ENCODE measurements around the gene SH3BGRL2.
A peak's percentile ranks its signal among the peaks of the same experiment; 100 is the strongest.
"Not testable (repeated sequence)": the region's sequence is repeated elsewhere in the genome, so short reads cannot be mapped to it uniquely, and the experiment has no call there.

The SH3BGRL2 gene

DNA sequence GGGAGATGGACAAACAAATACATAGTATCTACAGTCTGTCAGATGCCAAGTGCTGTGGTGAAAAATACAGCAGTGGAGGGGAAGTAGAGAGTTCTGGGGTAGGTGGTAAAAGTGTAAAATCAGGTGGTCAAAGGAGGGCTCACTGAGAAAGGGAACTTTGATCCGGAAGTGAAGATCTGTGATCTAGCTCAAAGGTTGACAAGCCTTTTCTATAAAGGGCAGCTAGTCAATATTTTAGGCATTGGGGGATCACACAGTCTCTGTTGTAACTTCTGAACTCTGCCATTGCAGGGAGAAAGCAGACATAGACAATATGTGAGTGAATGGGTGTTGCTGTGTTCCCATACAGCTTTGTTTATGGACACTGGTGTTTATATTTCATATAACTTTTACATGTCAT, 38.6 kb downstream of the SH3BGRL2 start:
- no peaks in the 10 kb centered on the region for H3K36me3 Mint-ChIP-seq (ENCODE audit: insufficient read depth)
- no peak for DNase-seq (ENCODE audit: low spot score in 2 of 2)
- ATAC-seq (replicated peaks; ENCODE audit: extremely low read depth, poor library complexity, severe bottlenecking), result no peak
- no peaks in the 10 kb centered on the region for H3K9me3 Mint-ChIP-seq
- no peaks in the 10 kb centered on the region for H3K27me3 Mint-ChIP-seq
- no peak overlapping the region for H3K4me3 Mint-ChIP-seq
- peaks cover 33% of the 10 kb centered on the region for H3K4me1 Mint-ChIP-seq
- no peak overlapping the region for H3K27ac Mint-ChIP-seq (ENCODE audit: low read depth)

DNA sequence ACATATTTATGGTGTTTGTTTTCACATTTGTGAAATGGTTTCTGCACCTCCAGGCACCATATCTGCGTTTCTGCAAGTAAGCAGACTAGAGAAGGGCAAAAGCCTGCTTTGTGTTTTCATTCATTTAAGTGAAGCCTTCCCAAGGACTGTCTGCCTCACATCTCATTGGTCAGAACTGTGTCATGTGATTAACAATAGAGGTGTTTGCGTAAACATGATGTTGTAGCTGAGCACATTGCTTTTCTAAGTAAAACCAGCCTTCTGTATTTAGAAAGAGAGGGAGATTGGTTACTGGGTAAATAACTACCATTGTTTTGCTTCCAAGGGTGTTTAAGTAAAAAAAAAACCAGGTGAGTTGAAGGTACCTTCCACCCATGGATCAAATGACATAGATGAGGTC, 39.7 kb downstream of the SH3BGRL2 start:
- Mint-ChIP-seq H3K27ac (ENCODE audit: low read depth) (no peak overlapping the region), H3K4me3 (no peak overlapping the region), H3K27me3 (no peaks in the 10 kb centered on the region), H3K9me3 (no peaks in the 10 kb centered on the region), H3K4me1 (peaks cover 33% of the 10 kb centered on the region), H3K36me3 (ENCODE audit: insufficient read depth) (peaks cover 1% of the 10 kb centered on the region)
- ATAC-seq (replicated peaks; ENCODE audit: extremely low read depth, poor library complexity, severe bottlenecking) (no peak), DNase-seq (ENCODE audit: low spot score in 2 of 2) (no peak)

DNA sequence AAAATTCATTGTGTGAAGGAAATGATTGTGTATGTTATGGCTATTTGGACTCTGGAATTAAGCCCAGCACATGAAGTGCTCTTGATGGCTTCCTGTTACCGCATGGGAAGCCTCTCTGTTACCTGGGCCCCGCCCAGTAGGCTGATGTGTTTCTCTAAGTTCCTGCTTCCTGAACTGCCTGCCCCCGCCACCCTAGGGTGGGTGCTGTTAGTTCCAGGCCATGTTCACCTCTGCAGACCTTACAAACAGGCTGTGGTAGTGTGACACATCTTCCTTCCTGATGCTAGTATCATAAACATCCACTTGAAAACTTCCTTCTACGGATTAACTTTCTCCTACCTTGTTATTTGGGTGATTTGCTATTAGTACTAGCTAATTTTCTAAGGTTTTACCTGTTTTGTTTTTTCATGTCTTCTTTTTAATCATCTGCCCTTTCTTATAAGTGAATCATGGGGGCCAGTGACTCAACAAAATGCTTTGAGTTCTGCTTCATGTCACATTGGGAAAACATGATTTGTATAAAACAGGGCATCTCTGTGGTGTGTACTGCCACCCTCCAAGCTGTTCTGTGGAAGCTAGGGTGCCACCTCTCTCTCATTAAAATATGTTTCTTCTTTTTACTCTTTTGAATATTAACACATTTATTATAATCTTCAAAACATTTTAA, 40.6 kb downstream of the SH3BGRL2 start:
- DNase-seq (ENCODE audit: low spot score in 2 of 2), result no peak
- Mint-ChIP-seq H3K9me3 (no peaks in the 10 kb centered on the region), H3K27me3 (no peaks in the 10 kb centered on the region), H3K27ac (ENCODE audit: low read depth) (peak overlapping the region; percentile 7), H3K36me3 (ENCODE audit: insufficient read depth) (peaks cover 2% of the 10 kb centered on the region), H3K4me1 (peaks cover 33% of the 10 kb centered on the region), H3K4me3 (peak overlapping the region; percentile 30)
- ATAC-seq (replicated peaks; ENCODE audit: extremely low read depth, poor library complexity, severe bottlenecking), result peak; percentile 76

DNA sequence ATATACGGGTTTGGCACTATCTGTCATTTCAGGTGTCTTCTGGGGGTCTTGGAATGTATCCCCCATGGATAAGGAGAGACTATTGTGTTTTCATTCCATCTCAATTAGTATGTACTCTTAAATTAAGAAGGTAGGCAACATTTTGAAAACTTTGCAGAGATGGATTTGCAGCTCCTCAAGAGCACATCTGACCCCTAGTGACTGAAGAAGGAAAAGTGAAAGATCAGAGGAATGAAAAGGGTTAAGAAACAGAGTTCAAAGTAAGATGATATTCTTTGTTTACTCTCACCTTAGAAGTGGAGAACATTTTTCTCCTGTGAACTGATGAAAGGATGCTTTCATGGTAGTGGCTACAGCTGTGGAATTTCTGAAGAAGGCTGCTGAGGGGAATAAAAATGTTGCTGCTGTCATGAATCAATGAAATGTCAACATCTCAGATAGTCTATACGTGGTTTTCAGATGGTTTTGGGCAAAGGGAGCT, 41.5 kb downstream of the SH3BGRL2 start:
- no peak for DNase-seq (ENCODE audit: low spot score in 2 of 2)
- no peak for ATAC-seq (replicated peaks; ENCODE audit: extremely low read depth, poor library complexity, severe bottlenecking)
- Mint-ChIP-seq H3K27ac (ENCODE audit: low read depth) (peak overlapping the region; percentile 7), H3K4me1 (peaks cover 33% of the 10 kb centered on the region), H3K36me3 (ENCODE audit: insufficient read depth) (peaks cover 2% of the 10 kb centered on the region), H3K27me3 (no peaks in the 10 kb centered on the region), H3K4me3 (no peak overlapping the region), H3K9me3 (no peaks in the 10 kb centered on the region)

DNA sequence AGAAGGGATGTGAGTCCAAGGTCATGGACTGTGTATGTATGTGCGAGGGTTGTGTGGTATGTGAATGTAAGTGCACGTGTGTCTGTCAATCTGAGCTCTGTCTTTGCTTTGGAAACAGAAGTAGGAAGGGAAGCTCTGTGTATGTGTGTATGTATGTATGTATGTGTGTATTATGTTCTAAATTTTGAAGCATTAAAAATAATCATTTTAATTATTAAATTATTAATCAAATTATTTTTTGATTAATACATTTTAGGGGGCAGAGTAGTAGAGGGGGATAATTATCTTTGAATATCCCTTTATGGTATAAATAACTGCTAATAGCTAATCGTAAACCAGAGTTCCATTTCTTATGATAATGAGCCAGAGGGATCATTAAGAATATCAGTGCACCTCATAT, 42.8 kb downstream of the SH3BGRL2 start:
- ATAC-seq (replicated peaks; ENCODE audit: extremely low read depth, poor library complexity, severe bottlenecking) (no peak), DNase-seq (ENCODE audit: low spot score in 2 of 2) (no peak)
- Mint-ChIP-seq H3K9me3 (no peaks in the 10 kb centered on the region), H3K4me1 (peaks cover 27% of the 10 kb centered on the region), H3K27ac (ENCODE audit: low read depth) (no peak overlapping the region), H3K36me3 (ENCODE audit: insufficient read depth) (peaks cover 2% of the 10 kb centered on the region), H3K27me3 (no peaks in the 10 kb centered on the region), H3K4me3 (no peak overlapping the region)

DNA sequence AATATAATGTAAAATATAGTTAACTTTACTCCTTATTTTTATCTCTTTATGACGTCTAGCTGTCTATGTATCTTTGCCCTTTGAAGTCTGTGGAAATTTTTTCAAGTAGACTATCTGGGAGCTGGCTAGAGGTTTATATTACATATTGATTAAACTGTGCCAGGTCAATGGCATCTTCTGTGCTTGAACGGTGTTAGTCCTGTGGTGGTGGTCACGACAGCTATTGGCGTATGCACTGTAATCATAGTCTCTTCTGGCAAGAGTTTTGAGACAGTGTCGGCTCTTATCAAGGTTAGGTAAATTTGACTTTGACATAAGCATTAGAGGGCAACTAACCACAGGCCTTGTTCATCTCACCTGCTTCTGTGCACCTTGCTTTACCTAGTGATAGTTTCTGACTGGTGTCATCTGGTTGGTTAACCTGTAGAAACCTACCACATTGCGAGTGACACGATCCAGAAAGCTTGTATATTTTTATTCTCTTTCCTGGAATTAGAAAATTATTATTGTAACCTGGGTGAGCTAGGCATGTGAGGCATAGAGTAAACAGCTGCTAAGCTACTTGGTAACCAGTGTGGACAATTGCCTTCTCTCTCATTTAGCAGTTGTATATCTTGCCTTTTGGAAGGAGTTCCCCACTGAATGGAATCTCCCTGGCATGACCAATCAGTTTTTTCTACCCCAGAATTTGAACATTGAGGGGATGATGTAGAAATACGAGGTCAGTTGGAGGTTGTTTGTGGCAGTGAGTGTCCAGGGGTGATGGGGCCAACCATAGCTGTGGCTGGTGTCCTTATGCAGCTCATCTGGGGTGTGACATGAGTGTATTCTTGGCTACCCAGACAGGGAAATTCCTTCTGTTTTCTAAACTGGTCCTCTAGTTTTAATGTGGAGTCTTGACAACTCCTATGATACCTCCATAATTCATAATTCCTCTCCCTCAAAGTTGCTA, 45.9 kb downstream of the SH3BGRL2 start:
- DNase-seq (ENCODE audit: low spot score in 2 of 2) (no peak), ATAC-seq (replicated peaks; ENCODE audit: extremely low read depth, poor library complexity, severe bottlenecking) (no peak)
- H3K27me3 Mint-ChIP-seq, result no peaks in the 10 kb centered on the region
- no peak overlapping the region for H3K4me3 Mint-ChIP-seq
- H3K27ac Mint-ChIP-seq (ENCODE audit: low read depth), result no peak overlapping the region
- no peaks in the 10 kb centered on the region for H3K9me3 Mint-ChIP-seq
- H3K4me1 Mint-ChIP-seq, result peaks cover 9% of the 10 kb centered on the region
- peaks cover 2% of the 10 kb centered on the region for H3K36me3 Mint-ChIP-seq (ENCODE audit: insufficient read depth)

DNA sequence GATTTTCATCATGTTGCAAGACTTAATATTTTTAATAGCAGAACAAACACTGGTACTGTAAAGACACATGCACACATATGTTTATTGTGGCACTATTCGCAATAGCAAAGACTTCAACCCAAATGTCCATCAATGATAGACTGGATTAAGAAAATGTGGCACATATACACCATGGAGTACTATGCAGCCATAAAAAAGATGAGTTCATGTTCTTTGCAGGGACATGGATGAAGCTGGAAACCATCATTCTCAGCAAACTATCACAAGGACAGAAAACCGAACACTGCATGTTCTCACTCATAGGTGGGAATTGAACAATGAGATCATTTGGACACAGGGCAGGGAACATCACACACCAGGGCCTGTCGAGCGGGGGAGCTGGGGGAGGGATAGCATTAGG, 51.6 kb downstream of the SH3BGRL2 start:
- H3K4me3 Mint-ChIP-seq; H3K27ac Mint-ChIP-seq (ENCODE audit: low read depth); ATAC-seq (replicated peaks; ENCODE audit: extremely low read depth, poor library complexity, severe bottlenecking): not testable (repeated sequence)

DNA sequence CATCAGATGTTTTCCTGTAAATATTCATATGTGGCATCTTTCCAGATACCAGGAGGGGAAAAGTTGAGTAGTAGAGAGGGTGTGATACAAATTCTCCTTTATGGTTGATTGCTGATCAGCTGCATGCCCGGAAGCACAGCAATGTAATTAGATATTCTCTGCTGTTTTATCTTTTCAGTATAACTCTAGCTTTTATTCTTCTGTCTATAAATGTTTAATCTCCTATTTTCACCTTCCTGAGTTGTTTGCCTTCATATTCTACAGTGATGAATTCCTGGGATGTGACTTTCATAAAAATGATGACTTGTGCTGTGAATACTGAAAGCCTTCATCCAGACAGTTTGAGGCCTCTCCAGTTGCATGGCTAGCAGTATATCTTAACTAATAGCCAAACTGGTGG, 53.7 kb downstream of the SH3BGRL2 start:
- DNase-seq (ENCODE audit: low spot score in 2 of 2) (no peak), ATAC-seq (replicated peaks; ENCODE audit: extremely low read depth, poor library complexity, severe bottlenecking) (no peak)
- Mint-ChIP-seq H3K27me3 (no peaks in the 10 kb centered on the region), H3K4me1 (no peaks in the 10 kb centered on the region), H3K36me3 (ENCODE audit: insufficient read depth) (peaks cover 2% of the 10 kb centered on the region), H3K9me3 (no peaks in the 10 kb centered on the region), H3K27ac (ENCODE audit: low read depth) (no peak overlapping the region), H3K4me3 (no peak overlapping the region)

More for the DNA sequence above, 51.6 kb downstream of the SH3BGRL2 start:
- H3K27me3 Mint-ChIP-seq; H3K36me3 Mint-ChIP-seq (ENCODE audit: insufficient read depth); H3K9me3 Mint-ChIP-seq; H3K4me1 Mint-ChIP-seq; DNase-seq (ENCODE audit: low spot score in 2 of 2): not testable (repeated sequence)

DNA sequence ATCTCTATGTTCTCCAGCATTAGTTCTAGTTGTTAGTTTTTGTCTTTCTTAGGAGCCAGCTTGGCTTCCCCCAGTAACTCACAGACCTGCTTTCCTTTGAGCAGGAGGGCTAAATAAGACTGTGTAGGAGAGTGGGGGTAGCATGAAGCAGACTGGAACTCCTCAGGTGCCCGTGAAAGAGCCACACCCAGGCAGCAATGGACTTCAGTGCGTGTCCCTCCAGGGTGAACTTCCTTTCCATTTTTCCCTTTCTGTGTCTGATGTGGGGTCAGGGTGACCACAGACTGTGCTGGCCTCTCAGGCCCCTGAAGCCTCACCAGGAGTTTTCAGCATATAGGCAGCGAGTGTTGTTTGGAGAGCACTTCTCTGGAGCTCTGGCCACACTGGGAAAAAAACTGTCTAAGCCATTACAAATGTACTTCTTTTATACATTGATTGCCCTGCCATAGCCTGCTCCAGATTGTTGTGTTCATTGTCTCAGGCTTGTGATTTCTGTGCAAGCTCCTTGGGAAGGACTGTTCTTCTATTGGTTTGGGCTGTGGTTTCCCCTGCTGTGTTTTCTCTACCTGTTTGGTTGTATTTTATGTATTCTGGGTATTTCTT, 55.7 kb downstream of the SH3BGRL2 start:
- no peak for ATAC-seq (replicated peaks; ENCODE audit: extremely low read depth, poor library complexity, severe bottlenecking)
- H3K27ac Mint-ChIP-seq (ENCODE audit: low read depth), result no peak overlapping the region
- H3K4me3 Mint-ChIP-seq, result no peak overlapping the region

DNA sequence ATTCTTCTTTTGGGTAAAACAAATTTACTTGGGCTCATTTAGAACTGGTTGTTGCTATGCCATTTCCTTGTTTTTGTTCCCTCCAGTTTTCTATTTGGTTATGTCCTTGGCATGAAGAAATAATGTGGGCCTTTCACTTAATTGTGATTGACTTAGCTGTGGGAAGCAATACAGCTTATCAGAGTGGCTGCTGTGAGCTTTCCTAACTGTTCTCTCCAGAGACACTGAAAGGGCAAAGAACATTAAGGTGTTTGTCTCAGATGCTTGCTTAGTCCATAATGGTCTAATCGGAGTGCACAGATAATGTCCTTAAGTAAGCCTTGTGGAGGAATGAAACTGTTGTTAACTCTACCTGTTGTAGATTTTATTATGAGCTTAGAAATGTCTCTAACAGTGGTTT, 56.6 kb downstream of the SH3BGRL2 start:
- H3K27ac Mint-ChIP-seq (ENCODE audit: low read depth), result no peak overlapping the region
- H3K36me3 Mint-ChIP-seq (ENCODE audit: insufficient read depth), result peaks cover under 1% of the 10 kb centered on the region
- H3K27me3 Mint-ChIP-seq, result no peaks in the 10 kb centered on the region
- no peaks in the 10 kb centered on the region for H3K4me1 Mint-ChIP-seq
- ATAC-seq (replicated peaks; ENCODE audit: extremely low read depth, poor library complexity, severe bottlenecking) (no peak), DNase-seq (ENCODE audit: low spot score in 2 of 2) (no peak)
- H3K4me3 Mint-ChIP-seq, result no peak overlapping the region
- H3K9me3 Mint-ChIP-seq, result no peaks in the 10 kb centered on the region

More for the DNA sequence above, 55.7 kb downstream of the SH3BGRL2 start:
- H3K9me3 Mint-ChIP-seq, result no peaks in the 10 kb centered on the region
- H3K36me3 Mint-ChIP-seq (ENCODE audit: insufficient read depth), result peaks cover 2% of the 10 kb centered on the region
- no peaks in the 10 kb centered on the region for H3K27me3 Mint-ChIP-seq
- DNase-seq (ENCODE audit: low spot score in 2 of 2), result no peak
- no peaks in the 10 kb centered on the region for H3K4me1 Mint-ChIP-seq

DNA sequence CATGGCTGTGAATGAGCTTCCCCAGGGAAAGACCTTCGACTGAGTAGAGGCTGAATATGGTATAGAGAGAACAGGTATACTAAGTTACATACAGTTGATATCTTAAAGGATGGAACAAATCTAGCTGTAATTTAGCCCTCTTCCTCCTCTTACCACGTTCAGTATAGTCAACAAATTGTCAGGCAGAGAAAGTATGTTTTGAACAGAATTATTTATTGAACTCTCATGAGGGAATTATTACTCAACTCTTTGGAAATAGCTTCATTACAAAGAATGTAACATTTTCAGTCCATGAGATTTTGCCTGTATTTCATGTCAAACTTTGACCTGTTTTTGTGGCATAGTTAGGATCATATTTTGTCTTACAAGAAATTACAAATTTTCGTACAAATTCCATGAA, 63.0 kb downstream of the SH3BGRL2 start:
- Mint-ChIP-seq H3K4me1 (no peaks in the 10 kb centered on the region), H3K9me3 (no peaks in the 10 kb centered on the region), H3K27ac (ENCODE audit: low read depth) (no peak overlapping the region), H3K4me3 (no peak overlapping the region), H3K27me3 (peaks cover 12% of the 10 kb centered on the region), H3K36me3 (ENCODE audit: insufficient read depth) (no peaks in the 10 kb centered on the region)
- no peak for DNase-seq (ENCODE audit: low spot score in 2 of 2)
- no peak for ATAC-seq (replicated peaks; ENCODE audit: extremely low read depth, poor library complexity, severe bottlenecking)

DNA sequence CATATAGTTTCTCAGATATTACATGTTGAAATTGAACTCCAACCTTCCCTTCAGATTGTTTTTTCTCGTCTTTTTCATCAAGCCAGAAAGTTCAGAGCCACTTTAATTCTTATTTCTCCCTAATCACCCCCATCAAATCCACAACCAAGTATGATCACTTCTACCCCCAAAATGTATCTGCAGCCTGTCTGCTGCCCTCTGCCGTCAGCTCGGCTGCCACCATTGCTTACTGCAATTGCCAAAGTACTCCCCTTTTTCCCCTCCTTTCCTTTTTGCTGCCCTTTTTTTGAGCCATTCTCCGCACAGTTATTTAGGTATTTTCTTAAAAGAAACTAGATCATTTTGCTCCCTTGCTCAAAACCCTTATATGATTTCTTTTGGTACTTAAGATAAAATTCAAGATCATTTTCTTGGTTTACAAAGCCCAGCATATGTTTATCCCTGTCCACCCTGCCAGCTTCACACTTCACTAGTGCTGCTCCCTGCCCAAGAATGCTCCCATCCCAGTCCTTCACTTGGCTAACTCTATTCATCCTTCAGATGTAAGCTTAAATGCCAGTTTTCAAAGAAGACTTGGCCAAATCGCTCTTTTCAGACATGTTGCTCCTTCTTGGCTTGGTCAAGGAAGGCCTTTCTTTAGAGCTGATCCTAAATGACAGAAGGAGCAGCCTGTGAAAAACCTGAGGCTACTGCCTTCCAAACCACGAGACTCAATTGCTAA, 63.7 kb downstream of the SH3BGRL2 start:
- no peak for ATAC-seq (replicated peaks; ENCODE audit: extremely low read depth, poor library complexity, severe bottlenecking)
- no peaks in the 10 kb centered on the region for H3K9me3 Mint-ChIP-seq
- peaks cover 12% of the 10 kb centered on the region for H3K27me3 Mint-ChIP-seq
- H3K4me3 Mint-ChIP-seq, result no peak overlapping the region
- H3K36me3 Mint-ChIP-seq (ENCODE audit: insufficient read depth), result no peaks in the 10 kb centered on the region
- no peak for DNase-seq (ENCODE audit: low spot score in 2 of 2)
- H3K27ac Mint-ChIP-seq (ENCODE audit: low read depth), result no peak overlapping the region
- no peaks in the 10 kb centered on the region for H3K4me1 Mint-ChIP-seq
